ENCODE measurements around the gene CHMP6.

The CHMP6 gene

DNA sequence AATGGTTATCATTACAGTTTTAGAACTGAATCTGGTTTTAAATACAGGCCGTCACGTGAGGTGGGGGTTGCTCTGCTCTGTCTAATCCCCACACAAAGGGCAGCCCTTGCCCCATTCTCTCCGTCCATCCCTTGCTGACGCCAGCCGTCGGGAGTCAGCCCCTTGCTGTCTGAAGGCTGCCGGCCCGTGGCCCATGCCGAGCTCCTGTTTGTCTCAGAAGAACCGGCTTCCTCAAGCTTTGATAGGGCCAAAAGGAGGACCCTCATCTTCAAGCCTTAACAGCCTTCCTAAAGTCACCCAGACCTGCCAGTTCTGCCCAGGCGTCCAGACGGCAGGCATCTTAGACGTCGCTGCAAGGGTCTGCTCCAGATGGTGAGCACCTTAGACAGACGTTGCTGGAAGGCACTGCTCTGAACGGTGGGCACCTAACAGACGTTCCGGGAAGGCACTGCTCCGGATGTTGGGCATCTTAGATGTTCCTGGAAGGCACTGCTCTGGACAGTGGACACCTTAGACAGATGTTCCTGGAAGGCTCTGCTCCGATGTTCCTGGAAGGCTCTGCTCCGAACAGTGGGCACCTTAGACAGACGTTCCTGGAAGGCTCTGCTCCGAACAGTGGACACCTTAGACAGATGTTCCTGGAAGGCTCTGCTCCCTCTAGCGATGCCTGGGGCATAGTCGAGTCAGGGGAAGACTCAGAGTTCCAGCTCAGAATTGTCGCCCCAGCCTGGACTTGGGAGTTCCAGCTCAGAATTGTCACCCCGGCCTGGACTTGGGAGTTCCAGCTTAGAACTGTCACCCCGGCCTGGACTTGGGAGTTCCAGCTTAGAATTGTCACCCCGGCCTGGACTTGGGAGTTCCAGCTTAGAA is 35.1 kb upstream of the CHMP6 start:
- no peak for DNase-seq

DNA sequence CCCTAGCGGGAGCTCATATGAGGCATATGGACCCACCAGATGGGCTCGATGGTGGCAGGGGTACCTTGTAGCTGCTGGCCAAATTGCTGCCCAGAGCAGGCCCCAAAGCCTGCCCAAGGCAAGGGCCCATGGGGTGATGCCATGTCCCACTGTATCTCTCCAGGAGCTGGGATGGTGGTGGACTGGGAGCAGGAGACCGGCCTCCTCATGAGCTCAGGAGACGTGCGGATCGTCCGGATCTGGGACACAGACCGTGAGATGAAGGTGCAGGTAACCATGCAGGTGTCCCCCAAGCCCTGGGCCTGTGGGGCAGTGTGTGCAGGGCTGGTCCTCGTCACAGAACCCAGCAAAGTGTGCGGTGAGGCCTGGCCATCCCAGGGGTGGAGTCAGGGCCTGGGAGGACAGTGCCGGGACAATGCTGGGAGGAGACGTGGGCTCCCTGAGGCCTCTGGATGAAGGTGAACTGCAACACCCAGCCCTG is 34.1 kb upstream of the CHMP6 start:
- no peak for DNase-seq

DNA sequence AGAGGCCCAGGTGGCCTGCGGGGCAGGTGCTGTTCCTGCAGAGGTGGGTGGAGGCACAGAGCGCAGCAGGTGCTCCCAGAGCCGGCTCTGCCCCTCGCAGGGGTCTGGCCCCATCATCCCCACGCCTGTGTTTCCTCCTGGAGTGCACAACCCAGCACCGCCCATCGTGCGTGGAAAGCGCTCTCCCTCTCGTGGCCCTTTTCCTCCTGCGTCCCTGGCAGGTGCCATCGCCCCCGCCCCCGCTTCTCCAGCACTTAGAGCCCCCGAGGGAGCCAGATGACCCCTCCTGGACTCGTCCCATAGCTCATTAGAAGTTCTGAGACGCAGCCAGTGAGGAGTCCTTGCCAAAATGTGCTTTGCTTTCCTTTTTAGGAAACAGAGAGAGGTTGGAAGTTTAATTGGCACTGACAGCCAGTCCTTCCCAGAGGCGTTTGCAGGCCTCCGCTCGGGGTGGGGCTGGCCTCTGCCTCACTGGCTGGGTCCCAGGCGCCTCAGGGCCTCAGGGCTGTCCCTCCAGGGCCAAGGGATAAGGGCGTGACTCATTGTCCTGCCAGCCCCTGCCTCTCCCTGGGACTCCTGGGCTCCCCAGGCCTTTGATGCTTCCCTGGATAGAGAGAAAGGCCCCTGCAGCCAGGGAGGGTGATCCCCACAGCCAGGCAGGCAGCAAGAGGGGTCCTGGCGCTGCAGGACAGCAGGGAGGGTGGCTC is 32.2 kb upstream of the CHMP6 start:
- DNase-seq = peak; percentile 82

DNA sequence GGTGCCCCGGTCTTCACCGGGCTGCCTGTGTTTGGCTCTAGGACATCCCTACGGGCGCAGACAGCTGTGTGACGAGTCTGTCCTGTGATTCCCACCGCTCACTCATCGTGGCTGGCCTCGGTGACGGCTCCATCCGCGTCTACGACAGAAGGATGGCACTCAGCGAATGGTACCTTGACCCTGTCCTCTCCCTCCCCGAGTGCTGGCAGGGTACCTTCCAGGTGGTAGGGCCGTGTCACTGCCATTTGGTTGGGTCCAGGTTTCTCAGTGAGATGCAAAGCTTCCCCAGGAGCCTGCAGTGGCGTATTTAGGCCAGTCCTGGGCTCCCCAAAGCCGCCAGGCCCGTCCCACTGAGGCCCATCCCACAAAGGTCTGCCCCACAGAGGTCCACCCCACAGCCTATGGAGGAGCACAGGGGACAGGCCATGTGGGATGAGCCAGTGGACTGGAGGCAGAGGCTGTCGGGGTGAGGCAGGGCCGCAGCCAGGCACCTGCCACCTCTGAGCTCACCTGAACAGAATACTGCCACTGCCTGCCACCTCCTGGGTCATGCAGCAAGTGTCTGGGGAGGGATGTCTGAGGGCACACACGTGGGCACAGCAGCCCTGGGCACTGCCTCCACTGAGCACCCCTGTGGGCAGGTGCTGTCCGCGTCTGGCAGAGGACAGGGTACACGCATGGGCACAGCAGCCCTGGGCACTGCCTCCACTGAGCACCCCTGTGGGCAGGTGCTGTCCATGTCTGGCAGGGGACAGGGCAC is 31.4 kb upstream of the CHMP6 start:
- DNase-seq = no peak

DNA sequence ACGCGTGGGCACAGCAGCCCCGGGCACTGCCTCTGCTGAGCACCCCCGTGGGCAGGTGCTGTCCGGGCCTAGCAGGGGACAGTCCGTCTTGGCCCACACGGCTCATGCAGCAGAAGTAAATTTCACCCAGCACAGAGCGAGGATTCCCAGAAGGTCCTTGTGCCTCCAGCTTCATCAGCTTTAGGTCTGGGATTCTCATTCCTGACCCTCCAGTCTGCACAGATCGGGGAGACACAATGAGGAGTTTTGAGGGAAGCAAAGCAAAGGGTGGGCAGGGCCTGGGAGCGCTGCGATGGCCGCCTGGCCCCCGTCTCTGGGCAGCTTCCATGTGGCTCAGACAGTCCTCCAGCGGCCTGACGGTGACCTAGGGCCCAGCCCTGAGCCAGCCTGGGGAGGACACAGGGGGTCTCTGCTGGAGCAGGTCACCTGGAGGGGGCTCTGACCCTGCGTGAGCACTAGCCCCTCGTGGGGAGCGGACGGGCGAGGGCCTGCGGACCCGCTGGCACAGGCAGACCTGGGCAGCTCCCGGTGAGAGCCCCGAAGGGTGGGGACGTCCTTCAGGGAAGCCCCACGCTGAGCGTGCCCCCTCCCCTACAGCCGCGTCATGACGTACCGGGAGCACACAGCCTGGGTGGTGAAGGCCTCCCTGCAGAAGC is 30.7 kb upstream of the CHMP6 start:
- no peak for DNase-seq

DNA sequence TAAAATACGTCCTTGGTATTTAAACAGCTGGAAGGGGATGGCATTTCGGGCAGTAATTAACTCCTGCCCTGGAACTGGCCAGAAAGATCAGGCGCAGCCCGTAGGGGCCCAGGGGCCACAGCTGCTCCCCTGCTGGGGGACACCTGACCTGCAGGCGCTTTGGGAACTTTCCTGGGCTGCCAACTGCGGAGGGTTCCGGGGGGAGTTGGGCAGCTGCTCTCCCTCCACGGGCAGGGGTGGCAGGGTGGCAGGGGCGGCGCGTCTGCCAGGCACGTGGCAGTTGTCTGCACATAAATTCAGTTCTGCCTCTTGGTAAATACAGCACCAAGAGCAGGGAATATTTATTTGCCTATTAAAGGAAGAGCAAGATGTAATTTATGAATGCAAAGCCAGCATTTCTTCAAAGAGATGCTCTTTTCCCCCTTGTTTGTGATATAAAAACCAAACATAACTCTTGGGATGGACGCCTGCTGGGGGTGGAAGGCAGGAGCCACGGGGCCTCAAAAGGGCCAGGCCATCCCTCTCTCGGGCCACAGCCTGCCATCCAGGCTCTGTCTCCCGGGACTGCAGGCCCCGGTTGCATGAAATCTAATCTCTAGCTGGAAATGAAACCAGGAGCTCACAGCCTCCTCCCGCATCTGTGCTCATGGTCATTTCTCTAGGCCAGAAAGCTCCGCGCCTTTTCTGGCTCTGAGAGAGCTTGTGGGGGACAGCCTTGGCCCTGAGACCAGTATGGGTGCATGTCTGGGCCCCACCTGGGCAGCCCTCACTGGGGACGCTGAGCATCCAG is 29.9 kb upstream of the CHMP6 start:
- no peak for DNase-seq

DNA sequence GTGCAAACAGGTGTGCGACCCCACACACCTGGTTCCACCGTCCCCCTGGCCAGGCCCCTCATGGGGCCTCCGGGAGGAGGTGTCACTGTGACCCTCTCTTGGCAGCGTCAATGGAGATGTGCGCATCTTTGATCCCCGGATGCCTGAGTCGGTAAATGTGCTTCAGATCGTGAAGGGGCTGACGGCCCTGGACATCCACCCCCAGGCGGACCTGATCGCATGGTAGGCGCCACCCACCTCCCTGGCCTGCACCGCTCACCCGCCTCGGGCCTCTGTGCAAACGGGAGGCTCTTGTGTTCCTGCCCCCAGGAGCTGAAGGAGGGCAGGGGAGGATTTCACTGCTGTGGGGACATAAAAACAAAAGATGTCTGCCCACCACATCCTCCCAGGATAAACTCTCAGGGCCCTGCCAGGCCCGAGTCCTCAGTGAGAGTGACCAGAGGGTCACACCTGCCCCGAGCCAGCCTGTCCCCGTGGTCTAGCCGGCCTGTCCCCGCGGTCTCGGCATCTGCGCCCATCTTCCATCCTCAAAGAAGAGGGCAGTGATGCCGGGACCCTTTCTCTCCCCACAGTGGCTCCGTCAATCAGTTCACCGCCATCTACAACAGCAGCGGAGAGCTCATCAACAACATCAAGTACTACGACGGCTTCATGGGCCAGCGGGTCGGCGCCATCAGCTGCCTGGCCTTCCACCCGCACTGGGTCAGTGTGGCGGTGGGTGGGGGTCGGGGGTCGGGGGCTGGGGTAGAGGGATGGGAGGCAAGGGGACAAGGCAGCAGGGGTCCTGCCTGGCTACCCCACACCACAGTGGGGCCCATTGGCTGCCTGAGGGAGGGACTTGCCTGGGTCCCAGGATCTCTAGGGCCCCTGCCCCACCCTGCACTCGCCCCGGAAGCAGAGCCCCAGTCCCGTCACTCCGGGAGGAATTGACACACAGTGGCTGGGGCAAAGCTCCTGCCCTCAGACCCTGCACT is 29.0 kb upstream of the CHMP6 start:
- DNase-seq = no peak

DNA sequence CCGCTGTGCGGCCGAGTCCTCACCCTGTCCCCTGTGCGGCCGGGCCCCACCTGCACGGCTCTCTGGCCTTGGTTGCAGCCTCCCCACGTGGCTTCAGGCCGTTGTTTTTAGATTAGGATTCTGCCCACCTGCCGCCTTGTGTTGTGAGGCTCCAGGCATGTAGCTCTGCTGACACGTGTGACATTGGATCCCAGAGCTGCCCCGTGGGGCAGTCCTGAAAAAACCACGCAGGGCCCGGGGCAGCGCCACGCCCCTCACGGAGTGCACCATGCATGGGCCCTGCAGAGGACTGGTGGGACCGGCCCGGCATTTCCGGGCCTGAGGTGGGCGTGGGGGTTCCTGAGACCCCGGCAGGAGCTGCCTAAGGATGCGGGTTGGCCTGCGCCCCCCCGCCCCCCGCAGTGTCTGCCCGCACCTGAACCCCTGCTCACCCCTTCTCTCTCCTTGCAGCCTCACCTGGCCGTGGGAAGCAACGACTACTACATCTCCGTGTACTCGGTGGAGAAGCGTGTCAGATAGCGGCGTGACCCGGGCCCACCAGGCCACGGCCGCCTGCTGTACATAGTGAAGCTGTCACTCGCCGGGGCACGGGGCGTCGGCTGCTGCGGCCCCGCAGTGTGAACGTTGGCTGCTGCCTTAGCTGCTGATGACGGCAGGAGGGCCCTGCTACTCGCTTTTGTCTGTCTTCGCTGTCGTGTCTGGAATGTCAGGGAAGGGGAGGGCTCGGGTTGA is 27.7 kb upstream of the CHMP6 start:
- peak; percentile 68 for DNase-seq

DNA sequence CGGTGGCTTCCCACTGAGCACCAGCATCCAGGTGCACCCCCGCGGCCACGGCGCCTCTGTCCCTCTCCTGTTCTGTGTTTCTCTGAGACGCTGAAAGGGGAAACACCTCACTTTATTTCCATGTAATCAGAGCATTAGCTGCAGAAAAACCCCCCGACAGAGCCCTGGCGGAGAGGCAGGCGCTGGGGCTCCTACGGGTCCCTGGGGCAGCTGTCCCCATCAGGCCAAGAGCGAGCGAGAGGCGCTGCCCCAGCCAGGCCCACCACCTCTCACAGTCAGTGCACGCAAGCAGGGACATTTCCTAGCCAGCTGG is 27.1 kb upstream of the CHMP6 start:
- no peak for DNase-seq

DNA sequence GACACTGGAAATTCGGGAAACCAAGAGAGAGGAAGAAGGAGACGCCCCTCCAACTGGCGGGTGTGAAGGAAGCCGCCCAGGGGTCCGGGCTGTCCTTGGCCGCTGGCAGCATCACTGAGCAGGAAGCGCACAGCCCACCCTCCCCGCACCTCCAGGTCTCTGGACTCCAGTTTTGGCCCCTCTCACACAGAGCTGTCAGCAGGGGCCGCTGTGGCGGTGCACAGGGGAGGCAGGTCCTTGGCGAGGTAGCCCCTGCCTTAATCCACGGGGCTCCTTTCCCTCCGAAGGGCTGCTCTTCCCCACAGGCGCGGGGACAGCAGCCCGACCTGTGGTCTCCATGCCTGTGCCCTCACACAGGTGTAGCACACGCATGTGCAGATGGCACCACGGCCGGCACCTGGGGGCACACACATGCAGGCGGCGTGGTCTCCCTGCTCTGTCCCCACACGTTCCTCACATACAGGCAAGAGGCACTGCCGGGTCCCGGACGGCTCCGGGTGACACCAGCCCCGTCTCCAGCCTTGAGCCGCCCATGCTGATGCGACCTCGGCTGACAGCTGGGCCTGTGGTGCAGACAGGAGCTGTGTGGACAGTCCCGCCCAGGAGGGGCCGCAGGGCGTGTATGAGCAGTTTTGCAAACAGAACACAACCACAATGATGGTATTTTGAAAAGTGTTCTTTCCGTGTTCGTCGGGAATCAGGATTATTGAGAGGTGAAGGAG is 26.6 kb upstream of the CHMP6 start:
- peak; percentile 47 for DNase-seq

DNA sequence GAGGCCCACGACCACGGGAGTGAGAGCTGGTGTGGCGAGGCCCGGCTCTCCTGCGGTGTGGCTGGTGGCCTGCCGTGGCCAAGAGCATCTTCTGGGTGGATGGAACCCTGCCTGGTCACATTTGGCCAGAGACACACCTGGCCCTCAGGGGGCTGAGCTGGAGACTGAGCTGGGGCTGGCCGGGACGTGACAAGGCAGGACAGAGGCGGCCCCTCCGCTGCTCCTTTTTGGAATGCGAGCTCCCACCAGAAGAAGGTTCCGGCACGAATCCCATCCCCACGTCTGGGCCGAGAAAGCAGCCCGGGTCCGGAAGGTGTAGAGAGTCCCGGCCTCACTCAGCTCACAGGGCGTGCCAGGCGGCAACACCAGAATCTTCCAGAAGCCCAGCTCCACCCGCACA is 26.0 kb upstream of the CHMP6 start:
- DNase-seq = no peak

DNA sequence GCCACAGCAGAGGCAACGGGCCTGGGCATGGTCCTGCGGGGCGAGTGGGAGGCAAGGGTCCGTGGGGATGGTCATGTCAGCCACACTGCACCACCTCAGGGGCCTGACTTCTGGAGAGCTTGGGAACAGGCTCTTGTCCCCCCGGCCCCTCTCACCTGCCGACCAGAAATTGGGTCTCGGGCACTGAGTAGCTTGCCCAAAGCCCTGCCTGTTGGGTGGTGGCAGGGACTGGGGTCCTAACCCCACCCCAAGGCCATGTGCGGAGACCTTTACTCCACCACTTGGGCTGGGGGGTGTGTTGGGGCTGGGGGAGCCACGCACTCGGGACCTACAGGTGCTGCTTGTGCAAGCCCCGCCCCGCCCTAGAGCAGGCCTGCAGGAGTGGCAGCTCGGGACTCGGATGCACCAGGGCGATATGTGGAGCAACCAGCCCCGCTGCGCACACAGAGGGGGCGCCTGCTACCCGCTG is 24.2 kb upstream of the CHMP6 start:
- DNase-seq = no peak

DNA sequence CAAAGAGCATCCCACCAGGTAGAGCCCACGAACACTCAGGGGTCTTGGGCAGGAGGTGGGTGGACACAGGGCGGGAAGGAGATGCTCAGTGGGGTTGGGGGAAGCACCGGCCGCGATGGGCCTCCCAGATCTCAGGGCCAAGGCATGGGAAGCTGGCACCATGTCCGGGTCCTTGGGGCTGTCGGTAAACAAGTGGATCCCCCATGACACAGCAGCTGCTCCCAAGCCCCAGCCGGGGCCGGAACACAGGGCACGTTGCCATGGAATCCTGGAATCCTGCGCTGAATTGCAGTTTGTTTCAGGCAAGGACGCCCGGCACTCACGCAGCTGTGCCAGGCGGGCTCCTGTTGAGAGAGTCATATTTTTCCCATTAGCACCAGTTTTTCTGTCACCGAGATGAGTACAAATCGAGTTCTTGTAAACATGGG is 23.0 kb upstream of the CHMP6 start:
- peak; percentile 68 for DNase-seq

DNA sequence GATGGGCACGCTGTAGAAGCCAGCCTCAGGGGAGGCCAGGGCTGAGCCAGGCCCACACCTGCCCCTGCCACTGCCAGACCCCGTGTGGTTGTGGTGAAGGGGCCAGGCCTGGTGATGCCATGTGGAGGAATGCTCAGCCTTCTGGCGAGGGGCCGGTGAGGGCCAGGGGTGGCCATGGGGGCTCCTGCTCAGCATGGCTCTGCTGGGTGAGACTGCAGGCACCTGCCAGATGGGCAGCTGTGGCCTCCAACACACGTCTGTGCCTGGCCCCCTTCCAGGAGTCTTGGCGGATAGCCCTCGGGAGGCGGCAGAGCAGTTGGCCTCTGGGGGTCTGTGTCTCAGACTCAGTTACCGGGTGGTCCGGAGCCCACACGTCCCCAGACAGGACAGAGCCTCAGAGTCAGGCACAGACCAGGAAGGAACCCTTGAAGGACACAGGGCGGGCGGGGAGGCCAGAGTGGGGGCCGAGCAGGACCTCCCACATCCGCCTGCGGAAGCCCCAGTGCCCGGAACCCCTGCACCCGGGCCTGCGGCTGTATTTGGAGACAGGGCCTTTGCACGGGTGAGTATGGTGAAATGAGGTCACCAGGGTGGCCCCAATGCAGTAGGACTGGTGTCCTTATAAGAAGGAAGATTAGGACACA is 22.5 kb upstream of the CHMP6 start:
- no peak for DNase-seq

DNA sequence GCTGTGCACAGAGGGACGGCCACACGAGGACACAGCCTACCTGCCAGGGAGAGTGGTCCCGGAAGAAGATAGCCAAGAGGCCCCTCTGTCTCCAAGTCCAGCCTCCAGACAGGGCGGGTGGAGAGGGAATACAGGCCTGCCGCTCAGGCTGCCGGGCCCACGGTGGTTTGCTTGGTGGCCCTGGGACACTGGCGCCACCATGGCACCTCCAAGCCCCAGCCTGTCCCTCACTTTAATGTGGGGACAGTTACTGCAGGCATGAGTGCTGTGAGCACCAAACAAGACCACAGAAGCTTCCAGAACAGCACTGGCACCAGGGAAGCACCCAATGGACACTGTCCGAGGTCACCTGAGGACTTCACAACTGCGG is 22.0 kb upstream of the CHMP6 start:
- DNase-seq = no peak

DNA sequence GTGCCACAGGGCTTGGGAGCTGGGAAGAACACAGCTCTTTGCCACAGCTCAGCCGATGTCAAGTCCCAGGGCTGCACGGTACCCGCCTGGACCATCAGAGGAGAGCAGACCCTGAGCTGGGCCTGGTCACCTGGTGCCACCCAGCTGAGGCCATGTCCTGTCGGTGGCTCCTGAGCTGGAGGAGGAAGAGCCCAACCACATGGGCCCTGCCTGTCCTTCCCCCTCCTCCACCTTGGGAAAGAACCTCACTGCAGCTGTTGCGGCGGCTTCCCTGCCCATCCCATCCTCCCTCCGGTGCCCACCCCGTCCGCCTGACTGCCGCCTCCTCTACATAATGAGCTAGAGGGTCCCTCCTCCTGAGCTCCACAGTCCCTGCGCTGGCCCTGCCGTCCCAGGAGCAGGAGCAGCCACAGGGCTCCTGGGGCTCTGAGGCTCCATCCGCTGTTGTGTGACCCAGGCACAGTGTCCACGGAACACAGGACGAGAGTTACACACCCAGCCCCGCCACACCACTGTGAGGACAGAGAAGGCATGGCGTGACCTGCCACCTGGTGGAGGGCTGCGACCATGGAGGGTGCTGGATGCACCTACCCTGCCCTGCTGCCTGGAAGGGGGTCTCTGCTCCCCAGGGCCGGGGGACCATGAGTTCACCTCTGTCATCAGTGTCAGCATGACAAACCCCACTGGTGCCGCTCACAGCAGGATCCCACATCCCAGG is 21.4 kb upstream of the CHMP6 start:
- DNase-seq = peak; percentile 72

DNA sequence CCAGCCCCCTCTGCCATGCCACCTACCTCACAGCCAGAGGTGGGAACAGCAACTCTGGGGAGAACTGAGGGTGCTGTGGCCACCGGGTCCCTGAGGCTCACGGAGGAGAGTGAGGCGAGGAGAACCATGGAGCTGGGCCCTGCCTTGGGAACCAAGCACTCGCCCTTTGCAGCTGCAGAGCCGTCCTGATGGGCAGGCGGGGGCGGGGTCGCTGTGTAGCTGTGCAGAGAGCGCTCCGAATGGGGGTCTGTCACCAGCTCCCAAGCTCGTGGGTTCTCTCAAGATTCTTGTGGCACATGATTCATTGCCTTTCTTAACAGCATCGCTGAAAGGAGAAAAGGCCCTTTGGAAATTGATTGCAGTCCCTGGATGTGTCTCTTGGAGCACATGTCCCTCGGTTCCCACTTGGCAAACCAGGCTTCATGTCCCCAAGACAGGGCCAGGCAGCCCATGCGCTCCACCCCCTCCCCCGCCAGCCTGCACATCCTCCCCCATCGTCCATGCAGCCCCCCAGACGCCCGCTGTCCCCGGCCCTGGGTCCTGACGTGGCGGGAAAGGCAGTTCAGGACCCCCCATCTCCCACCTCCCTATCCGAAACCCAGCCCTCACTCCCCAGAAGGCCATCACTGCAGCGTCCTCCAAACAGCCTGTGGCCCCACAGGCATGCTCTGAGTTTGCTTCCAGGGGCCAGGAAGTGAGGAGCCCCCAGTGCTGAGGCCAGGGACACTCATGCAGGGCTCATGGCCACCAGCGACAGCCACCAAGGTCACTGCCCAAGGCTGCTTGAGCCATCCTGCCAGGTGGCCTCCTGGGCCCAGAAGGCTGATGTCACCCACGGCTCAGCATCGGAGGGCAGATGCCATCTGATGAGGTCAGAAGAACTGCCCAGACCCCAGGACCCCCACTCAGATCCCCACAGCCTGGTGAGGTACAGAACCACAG is 20.6 kb upstream of the CHMP6 start:
- peak; percentile 53 for DNase-seq
